DND-41 (cell line): ENCODE data around the gene CCS.

Source experiments
- CTCF ChIP-seq: IDR thresholded peaks from 2 replicates; pipeline ENCODE4 v1.5.1; 2012; ENCODE audit warnings: borderline replicate concordance, low read length, moderate library complexity, mild to moderate bottlenecking; ENCODE audit not compliant: poor library complexity, severe bottlenecking; ENCODE audit errors: extremely low read depth
- EZH2 ChIP-seq: IDR thresholded peaks from 3 replicates; pipeline ENCODE4 v1.6.1; 2012; ENCODE audit warnings: borderline replicate concordance, low read depth, mild to moderate bottlenecking, moderate library complexity, low read length, inconsistent platforms; ENCODE audit not compliant: severe bottlenecking

- TF ChIP-seq CTCF (no peak), EZH2 (no peak)
Observed at GRCh38 chr11:66545701-66546367, 47.2 kb upstream of the CCS start, which contains the start of gene ZDHHC24.
